ENCODE data around the gene CAV1.

DNA sequence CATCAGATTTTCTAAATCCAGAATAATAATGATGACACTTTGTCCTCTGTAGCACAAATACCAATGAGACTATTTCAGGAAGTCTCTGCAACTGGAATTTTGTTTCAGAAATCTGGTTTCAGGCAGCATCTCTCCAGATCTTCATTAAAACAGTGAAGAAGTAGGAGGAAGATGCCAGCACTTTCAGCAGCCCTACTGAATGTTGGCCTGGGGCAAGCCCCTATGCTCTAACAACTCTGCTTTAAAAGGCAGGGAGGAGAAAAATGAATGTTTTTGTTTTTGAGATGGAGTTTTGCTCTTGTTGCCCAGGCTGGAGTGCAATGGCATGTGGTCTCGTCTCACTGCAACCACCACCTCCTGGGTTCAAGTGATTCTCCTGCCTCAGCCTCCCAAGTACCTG is 7.2 kb upstream of the CAV1 start:
- TF ChIP-seq CTCF (IDR thresholded peaks at IDR 0.05) = no peak
- no peak for TF ChIP-seq POLR2A (IDR thresholded peaks at IDR 0.05)
